Globus pallidus (tissue), 1 donor: ENCODE measurements around the gene FAM168A.
"Not testable (repeated sequence)": the region's sequence is repeated elsewhere in the genome, so short reads cannot be mapped to it uniquely, and the experiment has no call there.

Source experiments
- DNase-seq: peaks from one replicate; pipeline ENCODE4 v3.0.0-alpha.2; 2015; ENCODE audit warnings: low spot score

The FAM168A gene

GRCh38 chr11:73468590-73469161 lies 129.2 kb downstream of the FAM168A start:
- DNase-seq: no peak

DNA sequence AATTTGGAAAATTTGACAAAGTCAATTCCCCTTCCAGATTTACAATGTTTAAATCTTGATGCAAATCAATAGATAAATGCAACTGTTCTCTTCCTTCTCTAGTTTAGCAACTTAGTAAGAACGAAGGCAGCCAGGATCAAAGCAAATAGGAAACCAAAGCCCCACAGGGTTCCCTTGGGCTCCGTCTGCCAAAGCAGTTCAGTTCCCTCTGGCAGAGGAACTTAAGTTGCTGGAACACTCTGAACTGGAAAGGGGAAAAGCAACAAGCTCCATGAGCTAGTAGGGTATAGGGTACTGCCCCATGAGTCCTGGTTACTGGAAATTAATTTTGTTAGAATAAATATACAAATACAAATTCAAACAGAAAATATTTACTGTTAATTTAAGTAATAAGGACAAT lies 130.4 kb downstream of the FAM168A start:
- DNase-seq: peak; percentile 18

DNA sequence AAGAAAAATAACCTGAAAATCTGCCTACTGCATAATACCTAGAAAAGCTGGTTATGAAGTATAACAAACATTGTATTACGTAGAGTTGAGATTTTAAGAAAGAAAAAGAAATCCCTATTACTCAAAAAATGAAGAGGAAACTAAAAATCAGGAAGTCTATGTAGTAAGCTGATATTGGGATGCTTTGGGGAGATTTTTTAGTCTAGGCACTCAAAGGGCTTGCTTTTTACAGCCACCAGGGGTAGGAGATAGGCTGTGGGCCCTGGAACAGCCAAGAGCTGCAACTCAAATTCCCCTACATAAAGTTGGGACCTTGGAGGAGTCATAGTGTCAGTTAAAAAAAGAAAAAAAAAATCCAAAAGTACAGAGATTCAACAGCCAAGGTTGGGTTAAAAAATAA lies 131.3 kb downstream of the FAM168A start:
- DNase-seq: no peak

- no peak for DNase-seq
Observed at GRCh38 chr11:73465871-73466270, 132.0 kb downstream of the FAM168A start.

- no peak for DNase-seq
Observed at GRCh38 chr11:73465023-73465675, 132.8 kb downstream of the FAM168A start.

- no peak for DNase-seq
Observed at GRCh38 chr11:73464347-73464746, 133.6 kb downstream of the FAM168A start.

DNA sequence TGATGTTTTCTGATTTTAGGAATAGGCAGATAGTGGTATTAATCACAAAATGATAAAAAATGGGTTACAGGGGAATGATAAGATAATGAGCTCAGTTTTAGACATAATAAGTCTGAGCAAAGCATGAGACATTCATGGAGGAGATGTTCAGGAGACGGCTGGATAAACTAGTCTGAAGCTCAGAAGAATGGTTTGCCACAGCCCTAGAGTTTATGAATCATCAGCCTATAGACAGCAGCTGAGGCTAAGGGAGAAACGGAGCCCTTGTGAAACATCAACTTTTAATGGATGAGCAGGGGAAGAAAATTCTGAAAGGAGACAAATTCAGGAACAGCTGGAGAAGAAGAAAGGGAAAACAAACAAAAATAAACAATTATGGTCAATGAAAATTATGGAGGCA lies 134.6 kb downstream of the FAM168A start:
- DNase-seq: no peak

GRCh38 chr11:73461964-73462363 lies 135.9 kb downstream of the FAM168A start:
- no peak for DNase-seq

DNA sequence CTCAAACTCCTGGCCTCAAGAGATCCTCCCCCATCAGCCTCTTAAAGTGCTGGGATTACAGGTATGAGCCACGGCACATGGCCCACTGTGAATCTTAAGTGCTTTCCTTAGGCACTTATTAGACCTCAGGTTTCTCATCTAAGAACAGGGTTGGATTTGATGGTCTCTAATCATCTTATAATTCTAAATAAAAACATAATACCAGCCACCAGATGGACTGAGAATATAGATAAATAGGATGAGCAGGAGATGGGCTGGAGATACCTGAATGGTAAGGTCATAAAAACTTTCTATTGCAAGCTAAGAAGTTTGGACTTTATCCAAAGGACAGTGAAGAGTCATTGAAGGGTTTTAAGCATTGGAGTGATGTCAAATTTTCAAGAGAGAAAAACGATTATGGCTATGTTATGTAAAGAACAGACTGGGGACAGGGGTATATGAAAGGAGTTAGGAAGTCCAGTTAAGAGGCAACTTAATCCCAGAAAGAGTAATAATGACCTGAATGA lies 136.5 kb downstream of the FAM168A start:
- DNase-seq: no peak

GRCh38 chr11:73458201-73458600 lies 139.7 kb downstream of the FAM168A start:
- DNase-seq: no peak

- DNase-seq: peak; percentile 54
Observed at GRCh38 chr11:73454987-73455386, 142.9 kb downstream of the FAM168A start.

- no peak for DNase-seq
Observed at GRCh38 chr11:73453562-73453961, 144.3 kb downstream of the FAM168A start.

- DNase-seq: no peak
Observed at GRCh38 chr11:73452726-73453125, 145.2 kb downstream of the FAM168A start.

- no peak for DNase-seq
Observed at GRCh38 chr11:73451896-73452295, 146.0 kb downstream of the FAM168A start.

DNA sequence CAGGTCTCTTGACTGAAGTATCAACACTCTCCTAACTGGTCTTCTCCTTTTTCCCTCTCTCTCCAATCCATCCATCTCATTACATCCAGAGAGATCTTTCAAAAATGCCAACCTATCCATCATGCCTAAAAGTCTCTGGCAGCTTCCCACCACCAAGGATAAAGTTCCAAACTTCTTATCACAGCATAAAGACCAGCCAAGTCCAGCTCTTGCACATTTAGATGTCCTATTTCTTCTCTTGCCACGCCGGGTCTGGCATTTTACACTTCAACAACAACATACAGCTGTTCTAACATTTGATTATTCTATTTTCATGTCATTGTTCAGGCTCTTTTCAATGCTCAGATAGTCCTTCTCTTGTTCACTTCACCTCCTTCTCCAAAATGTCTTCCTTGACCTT lies 151.1 kb downstream of the FAM168A start:
- no peak for DNase-seq

DNA sequence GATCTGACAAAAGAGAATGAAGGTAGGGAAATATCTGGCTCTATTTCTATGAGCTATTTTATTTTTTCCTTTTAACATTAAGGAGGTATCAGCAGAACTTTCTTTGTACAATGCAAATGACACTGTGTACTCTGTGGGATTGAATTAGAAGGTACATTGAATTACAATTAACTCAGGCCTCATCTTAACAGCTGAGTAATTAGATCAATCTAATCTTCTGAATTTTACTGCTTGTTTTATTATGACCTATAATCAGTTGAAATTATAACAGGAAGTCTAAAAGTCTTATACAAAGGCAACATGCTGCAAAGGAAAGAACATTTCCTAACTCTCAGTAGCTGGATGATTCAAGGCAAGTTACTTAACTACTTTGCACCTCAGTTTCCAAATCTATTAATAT lies 151.9 kb downstream of the FAM168A start:
- no peak for DNase-seq

DNA sequence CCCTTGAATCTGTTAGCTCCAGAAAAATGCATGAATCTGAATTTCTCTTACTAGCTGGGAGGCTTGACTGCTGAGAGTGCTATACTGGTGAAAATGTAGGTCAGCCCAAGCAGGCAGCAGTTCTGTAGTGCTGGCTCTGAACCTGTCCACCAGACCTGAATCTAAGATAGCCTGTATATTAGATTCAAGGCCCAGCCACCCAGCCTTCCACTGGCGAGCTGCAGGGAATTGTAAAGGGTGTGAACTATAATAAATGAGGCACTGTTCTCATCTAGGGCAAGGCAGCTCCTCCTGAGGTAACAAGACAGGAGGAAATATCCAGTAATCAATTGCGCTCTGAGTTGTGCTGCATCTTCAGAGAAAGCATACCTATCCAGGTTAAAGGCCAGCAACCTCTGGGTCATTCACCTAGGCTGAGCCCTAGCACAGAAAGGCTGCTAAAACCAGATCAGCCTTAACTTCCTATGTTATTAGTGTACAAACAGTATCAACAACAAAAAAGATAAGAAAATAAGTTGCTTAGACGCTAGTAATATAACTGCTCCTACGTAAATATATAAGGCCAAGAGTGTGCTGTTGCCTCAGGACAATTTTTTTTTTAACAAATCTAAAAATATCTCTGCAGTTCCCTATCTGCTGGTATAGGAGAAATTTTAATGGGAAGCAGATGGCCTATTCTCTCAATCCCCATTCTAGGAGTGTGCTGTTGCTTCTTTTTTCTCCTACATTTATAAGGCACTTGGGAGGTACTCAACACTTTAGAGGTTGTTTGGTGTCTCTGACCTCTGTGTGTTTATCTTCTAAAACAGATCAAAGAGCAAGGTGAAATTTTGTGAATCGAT lies 158.7 kb downstream of the FAM168A start:
- DNase-seq: no peak

DNA sequence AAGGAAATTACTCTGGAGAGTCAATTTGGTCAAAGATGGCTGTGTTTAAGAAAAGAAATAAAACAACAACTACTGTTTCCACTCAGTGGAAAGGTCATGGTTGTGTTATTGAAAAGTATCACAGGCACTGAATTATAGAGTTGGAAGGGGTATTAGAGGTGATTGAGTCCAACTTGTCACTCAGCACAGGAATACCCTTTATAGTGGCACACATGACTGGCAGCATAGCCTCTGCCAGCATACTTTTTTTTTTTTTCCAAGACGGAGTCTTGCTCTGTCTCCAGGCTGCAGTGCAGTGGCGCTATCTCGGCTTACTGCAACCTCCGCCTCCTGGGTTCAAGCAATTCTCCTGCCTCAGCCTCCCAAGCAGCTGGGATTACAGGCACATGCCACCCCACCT lies 161.1 kb downstream of the FAM168A start:
- DNase-seq: not testable (repeated sequence)

DNA sequence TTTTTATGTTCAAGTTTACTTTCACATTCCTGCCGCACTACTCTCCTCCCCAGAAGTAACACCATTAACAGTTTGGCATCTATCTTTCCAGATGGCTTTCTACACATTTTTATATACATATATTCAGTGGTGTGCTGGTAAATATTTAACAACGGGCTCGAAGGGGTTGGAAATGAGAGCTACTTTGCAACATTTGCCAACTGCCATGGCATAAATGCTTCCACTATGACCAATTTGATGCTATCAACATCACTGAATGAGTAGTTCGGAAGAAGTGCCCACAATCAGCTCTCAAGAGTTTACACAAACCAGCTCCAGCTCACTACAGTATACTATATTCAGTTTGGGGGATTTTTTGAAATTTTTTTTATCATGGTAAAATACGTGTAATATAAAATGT lies 166.5 kb downstream of the FAM168A start:
- DNase-seq: no peak

DNA sequence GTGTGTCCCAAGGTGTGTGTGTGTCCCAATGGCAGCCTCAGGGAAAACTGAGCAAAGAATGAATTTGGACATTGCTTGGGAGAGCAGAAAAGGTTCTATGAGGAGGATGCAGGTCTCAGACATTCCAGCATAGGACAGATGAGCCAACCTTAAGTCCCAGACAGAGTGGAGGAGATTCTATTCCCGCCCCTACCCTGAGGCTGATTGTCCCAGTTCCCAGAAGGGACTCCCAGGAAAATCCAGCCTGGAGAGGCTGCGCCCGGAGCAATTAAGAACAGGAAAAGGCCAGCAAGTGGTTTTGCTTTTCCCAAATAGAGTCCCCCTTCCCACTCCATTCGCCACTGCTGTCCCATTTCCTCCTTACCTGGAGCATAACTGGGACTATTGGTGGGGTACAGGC lies 167.6 kb downstream of the FAM168A start:
- DNase-seq: no peak

DNA sequence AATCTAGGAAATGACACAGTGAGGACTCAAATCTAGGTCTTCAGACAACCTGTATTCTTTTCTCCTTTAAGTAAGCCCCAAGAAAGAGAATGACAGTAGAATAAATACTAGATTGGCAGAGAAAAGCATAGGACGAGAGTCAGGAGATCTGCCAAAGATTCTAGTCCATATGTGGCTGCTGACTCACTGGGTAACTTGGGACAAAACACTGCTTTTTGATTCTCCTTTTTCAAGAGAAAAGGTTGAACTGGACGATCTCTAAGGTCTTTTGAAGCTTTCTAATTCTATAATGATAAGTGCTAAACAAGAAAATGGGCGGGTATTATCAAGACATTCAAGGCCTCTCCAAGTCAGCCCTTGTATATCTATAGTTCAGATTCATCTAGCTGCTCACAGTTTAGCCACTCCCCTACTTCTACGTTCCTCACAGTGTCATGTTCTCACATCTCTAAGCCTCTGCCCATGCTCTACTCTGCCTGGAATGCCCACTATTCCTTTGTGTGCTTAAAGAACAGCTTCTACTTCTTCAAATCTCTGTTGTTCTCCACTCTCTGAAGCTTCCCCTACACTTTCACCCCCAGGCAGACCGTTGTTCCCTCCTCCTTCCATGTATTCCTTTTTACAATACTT lies 168.7 kb downstream of the FAM168A start:
- DNase-seq: no peak

- DNase-seq: no peak
Observed at GRCh38 chr11:73428699-73429098, 169.2 kb downstream of the FAM168A start.

DNA sequence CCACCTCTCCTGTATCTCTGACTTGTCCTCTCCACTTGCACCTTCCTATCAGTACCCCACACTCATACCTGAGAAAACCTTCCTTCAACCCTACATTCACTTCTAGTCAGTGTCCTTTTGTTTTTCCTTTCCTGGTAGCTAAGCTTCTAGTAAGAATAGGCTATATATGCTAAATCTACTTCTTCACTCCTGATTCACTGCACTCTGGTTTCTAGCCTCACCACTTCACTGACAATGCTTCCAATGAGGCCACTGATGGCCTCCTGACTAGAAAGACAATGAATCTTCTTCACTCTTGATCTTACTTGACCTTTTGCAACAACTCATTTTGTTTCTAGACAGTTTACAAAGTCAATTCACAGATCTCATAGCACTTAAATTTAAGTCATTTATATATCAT lies 169.7 kb downstream of the FAM168A start:
- DNase-seq: no peak
